ENCODE measurements around the gene RBBP4.
"Not testable (repeated sequence)": the region's sequence is repeated elsewhere in the genome, so short reads cannot be mapped to it uniquely, and the experiment has no call there.

Gene RBBP4

DNA sequence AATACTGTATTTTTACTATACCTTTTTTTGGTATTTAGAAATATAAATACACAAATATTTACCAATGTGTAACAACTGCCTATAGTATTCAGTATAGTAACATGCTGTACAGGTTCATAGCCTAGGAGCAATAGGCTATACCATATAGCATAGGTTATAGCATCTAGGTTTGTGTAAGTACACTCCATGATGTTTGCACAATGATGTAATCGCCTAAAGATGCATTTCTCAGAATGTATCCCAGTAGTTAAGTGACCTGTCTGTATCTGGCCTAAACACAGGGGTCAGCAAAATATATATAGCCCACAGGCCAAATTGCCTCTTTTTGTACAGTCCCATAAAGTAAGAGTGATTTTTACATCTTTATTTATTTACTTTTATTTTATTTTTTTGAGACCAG lies 24.8 kb upstream of the RBBP4 start:
- H3K27me3 ChIP-seq (ENCODE audit: control insufficient read depth, low read length): no peaks in the 10 kb centered on the region
- H3K4me2 ChIP-seq (ENCODE audit: low read length): no peak overlapping the region
- H3K9me3 ChIP-seq (ENCODE audit: control insufficient read depth, insufficient read depth, low read length): no peaks in the 10 kb centered on the region
- H3K27ac ChIP-seq (ENCODE audit: low read depth, low read length): no peak overlapping the region
- H4K20me1 ChIP-seq (ENCODE audit: control insufficient read depth, insufficient read depth, low read depth, low read length): no peaks in the 10 kb centered on the region
- H3K36me3 ChIP-seq (ENCODE audit: control insufficient read depth, low read length): peaks cover 81% of the 10 kb centered on the region
- 0 out of 2 replicates have a peak, but pooled peaks cover 3% of the 10 kb centered on the region for H3F3A ChIP-seq (ENCODE audit: control insufficient read depth, insufficient read depth)
- TF ChIP-seq EZH2phosphoT487 (IDR thresholded peaks at IDR 0.05; ENCODE audit: borderline replicate concordance, low read length): no peak
- TF ChIP-seq, protein P1, sequence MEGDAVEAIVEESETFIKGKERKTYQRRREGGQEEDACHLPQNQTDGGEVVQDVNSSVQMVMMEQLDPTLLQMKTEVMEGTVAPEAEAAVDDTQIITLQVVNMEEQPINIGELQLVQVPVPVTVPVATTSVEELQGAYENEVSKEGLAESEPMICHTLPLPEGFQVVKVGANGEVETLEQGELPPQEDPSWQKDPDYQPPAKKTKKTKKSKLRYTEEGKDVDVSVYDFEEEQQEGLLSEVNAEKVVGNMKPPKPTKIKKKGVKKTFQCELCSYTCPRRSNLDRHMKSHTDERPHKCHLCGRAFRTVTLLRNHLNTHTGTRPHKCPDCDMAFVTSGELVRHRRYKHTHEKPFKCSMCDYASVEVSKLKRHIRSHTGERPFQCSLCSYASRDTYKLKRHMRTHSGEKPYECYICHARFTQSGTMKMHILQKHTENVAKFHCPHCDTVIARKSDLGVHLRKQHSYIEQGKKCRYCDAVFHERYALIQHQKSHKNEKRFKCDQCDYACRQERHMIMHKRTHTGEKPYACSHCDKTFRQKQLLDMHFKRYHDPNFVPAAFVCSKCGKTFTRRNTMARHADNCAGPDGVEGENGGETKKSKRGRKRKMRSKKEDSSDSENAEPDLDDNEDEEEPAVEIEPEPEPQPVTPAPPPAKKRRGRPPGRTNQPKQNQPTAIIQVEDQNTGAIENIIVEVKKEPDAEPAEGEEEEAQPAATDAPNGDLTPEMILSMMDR (IDR thresholded peaks at IDR 0.05; ENCODE audit: low read depth, low read length, poor library complexity, severe bottlenecking): no peak
- H3K79me2 ChIP-seq (ENCODE audit: control insufficient read depth, low read length): peaks cover 9% of the 10 kb centered on the region
- H3K9me2 ChIP-seq (replicated peaks; ENCODE audit: control insufficient read depth, low read length): no peaks in the 10 kb centered on the region
- H3K4me1 ChIP-seq (ENCODE audit: control insufficient read depth, low read length): peaks cover 8% of the 10 kb centered on the region
- no peak overlapping the region for H3K4me3 ChIP-seq (ENCODE audit: low read length)

DNA sequence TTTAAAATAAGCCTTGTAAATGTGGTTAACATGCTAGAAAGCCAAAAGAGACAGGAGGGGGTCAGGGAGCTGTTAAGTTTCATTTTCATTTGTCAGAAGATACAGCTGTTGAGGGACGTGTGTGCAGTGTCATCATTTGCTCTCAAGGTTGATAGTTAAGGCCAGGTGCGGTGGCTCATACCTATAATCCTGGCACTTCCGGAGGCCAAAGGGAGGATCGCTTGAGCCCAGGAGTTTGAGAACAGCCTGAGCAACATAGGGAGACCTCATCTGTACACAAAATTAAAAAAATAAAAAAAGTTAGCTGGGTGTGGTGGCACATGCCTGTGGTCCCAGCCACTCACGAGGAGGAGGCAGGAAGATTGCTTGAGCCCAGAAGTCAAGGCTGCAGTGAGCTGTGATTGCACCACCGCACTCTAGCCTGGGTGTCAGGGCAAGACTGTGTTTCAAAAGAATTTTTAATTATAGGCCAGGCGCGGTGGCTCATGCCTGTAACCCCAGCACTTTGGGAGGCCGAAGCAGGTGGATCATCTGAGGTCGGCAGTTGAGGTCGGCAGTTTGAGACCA lies 23.3 kb upstream of the RBBP4 start:
- TF ChIP-seq EZH2phosphoT487 (IDR thresholded peaks at IDR 0.05; ENCODE audit: borderline replicate concordance, low read length): no peak
- TF ChIP-seq, protein P1 (IDR thresholded peaks at IDR 0.05; ENCODE audit: low read depth, low read length, poor library complexity, severe bottlenecking): no peak
- H4K20me1 ChIP-seq (ENCODE audit: control insufficient read depth, insufficient read depth, low read depth, low read length): no peaks in the 10 kb centered on the region
- peaks cover 78% of the 10 kb centered on the region for H3K36me3 ChIP-seq (ENCODE audit: control insufficient read depth, low read length)
- peaks cover 8% of the 10 kb centered on the region for H3K4me1 ChIP-seq (ENCODE audit: control insufficient read depth, low read length)
- H3K4me3 ChIP-seq (ENCODE audit: low read length): no peak overlapping the region
- no peaks in the 10 kb centered on the region for H3K9me3 ChIP-seq (ENCODE audit: control insufficient read depth, insufficient read depth, low read length)
- no peak overlapping the region for H3K4me2 ChIP-seq (ENCODE audit: low read length)
- H3K27me3 ChIP-seq (ENCODE audit: control insufficient read depth, low read length): no peaks in the 10 kb centered on the region
- no peaks in the 10 kb centered on the region for H3K9me2 ChIP-seq (replicated peaks; ENCODE audit: control insufficient read depth, low read length)
- H3K27ac ChIP-seq (ENCODE audit: low read depth, low read length): no peak overlapping the region
- peaks cover 20% of the 10 kb centered on the region for H3K79me2 ChIP-seq (ENCODE audit: control insufficient read depth, low read length)
- 0 out of 2 replicates have a peak, but pooled peaks cover 7% of the 10 kb centered on the region for H3F3A ChIP-seq (ENCODE audit: control insufficient read depth, insufficient read depth)

DNA sequence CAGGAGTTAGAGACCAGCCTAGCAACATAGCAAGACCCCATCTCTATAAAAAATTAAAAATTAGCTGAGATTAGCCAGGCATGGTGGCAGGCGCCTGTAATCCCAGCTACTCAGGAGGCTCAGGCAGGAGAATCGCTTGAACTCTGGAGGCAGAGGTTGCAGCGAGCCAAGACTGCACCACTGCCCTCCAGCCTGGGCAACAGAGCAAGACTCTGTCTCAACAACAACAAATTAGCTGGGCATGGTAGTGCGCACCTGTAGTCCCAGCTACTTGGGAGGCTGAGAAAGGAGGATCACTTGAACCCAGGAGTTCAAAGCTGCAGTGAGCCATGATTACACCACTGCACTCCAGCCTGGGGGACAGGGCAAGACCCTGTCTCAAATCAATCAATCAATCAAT lies 20.8 kb upstream of the RBBP4 start:
- H3K27ac ChIP-seq (ENCODE audit: low read depth, low read length); H3K4me1 ChIP-seq (ENCODE audit: control insufficient read depth, low read length); H3K9me3 ChIP-seq (ENCODE audit: control insufficient read depth, insufficient read depth, low read length); H3K4me3 ChIP-seq (ENCODE audit: low read length); H3K27me3 ChIP-seq (ENCODE audit: control insufficient read depth, low read length); H3K9me2 ChIP-seq (replicated peaks; ENCODE audit: control insufficient read depth, low read length); H3F3A ChIP-seq (ENCODE audit: control insufficient read depth, insufficient read depth); H4K20me1 ChIP-seq (ENCODE audit: control insufficient read depth, insufficient read depth, low read depth, low read length); H3K4me2 ChIP-seq (ENCODE audit: low read length): not testable (repeated sequence)
- H3K36me3 ChIP-seq (ENCODE audit: control insufficient read depth, low read length): peaks cover 82% of the 10 kb centered on the region
- peaks cover 41% of the 10 kb centered on the region for H3K79me2 ChIP-seq (ENCODE audit: control insufficient read depth, low read length)

DNA sequence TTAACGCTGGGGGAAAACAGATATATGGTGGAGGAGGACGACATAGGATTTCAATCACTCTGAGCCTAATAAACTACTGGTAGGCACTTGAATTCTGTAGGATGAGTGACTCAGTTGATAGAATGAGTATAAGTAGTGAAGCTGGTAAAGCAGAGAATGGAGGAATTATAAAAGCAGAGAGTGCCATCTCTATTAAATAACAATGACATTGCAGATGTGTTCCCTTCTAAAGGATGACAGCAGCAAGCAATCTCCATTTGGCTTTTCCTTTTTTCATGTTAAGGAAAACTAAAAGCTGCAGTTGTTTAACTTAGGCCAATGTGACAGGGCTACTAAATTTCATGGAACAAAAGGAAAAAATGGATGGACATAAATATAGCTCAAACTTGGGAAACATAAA lies 18.2 kb upstream of the RBBP4 start:
- 0 out of 2 replicates have a peak, but pooled peaks cover 4% of the 10 kb centered on the region for H4K20me1 ChIP-seq (ENCODE audit: control insufficient read depth, insufficient read depth, low read depth, low read length)
- TF ChIP-seq, protein P1 (IDR thresholded peaks at IDR 0.05; ENCODE audit: low read depth, low read length, poor library complexity, severe bottlenecking): no peak
- no peak for TF ChIP-seq EZH2phosphoT487 (IDR thresholded peaks at IDR 0.05; ENCODE audit: borderline replicate concordance, low read length)
- H3K27me3 ChIP-seq (ENCODE audit: control insufficient read depth, low read length): no peaks in the 10 kb centered on the region
- peaks cover 65% of the 10 kb centered on the region for H3K79me2 ChIP-seq (ENCODE audit: control insufficient read depth, low read length)
- H3K36me3 ChIP-seq (ENCODE audit: control insufficient read depth, low read length): peaks cover 69% of the 10 kb centered on the region
- H3F3A ChIP-seq (ENCODE audit: control insufficient read depth, insufficient read depth): 0 out of 2 replicates have a peak, but pooled peaks cover 4% of the 10 kb centered on the region
- H3K9me2 ChIP-seq (replicated peaks; ENCODE audit: control insufficient read depth, low read length): no peaks in the 10 kb centered on the region
- no peak overlapping the region for H3K27ac ChIP-seq (ENCODE audit: low read depth, low read length)
- no peak overlapping the region for H3K4me3 ChIP-seq (ENCODE audit: low read length)
- peaks cover 2% of the 10 kb centered on the region for H3K4me1 ChIP-seq (ENCODE audit: control insufficient read depth, low read length)
- H3K4me2 ChIP-seq (ENCODE audit: low read length): no peak overlapping the region
- H3K9me3 ChIP-seq (ENCODE audit: control insufficient read depth, insufficient read depth, low read length): no peaks in the 10 kb centered on the region
